Myocyte (in vitro differentiated cells): ENCODE results near the gene RCL1. TPM values are rescaled to one million over a fixed set of nuclear protein-coding genes. Genes with fewer than 3 reads are reported as not detected.
"Not testable (repeated sequence)": the region's sequence is repeated elsewhere in the genome, so short reads cannot be mapped to it uniquely, and the experiment has no call there.

Experiments used
- DNase-seq: peaks from one replicate; pipeline ENCODE4 v3.0.0-alpha.2; 2012; ENCODE audit warnings: low read depth
- polyA plus RNA-seq: library from polyadenylated mRNA; unstranded; fragments of >200 nt; gene quantifications from one replicate; pipeline ENCODE4 v1.2.1, GENCODE V29; 2012; ENCODE audit warnings: missing spikeins
- total RNA-seq: library from RNA; depleted of rRNA; stranded (reverse); fragments of >200 nt; gene quantifications from 2 replicates; pipeline ENCODE4 v1.2.3, GENCODE V29; 2014

Gene RCL1
- 11.7 and 12.1 TPM in 2 replicates for total RNA-seq
- 6.5 TPM for polyA plus RNA-seq

- DNase-seq: peak; percentile 96
Observed at GRCh38 chr9:4792572-4793458, at the start of gene RCL1. Gene RCL1, plus strand, starts transcription at chr9:4792944. Its CDS starts 148 bp downstream, at chr9:4793092.

- DNase-seq: peak; percentile 24
Observed at GRCh38 chr9:4743131-4743875, 49.4 kb upstream of the RCL1 start.

- DNase-seq: no peak
Observed at GRCh38 chr9:4746278-4747030, 46.3 kb upstream of the RCL1 start.

- DNase-seq: peak; percentile 61
Observed at GRCh38 chr9:4748612-4749011, 44.1 kb upstream of the RCL1 start.

GRCh38 chr9:4750023-4750673 is 42.6 kb upstream of the RCL1 start:
- DNase-seq: peak; percentile 65

- not testable (repeated sequence) for DNase-seq
Observed at GRCh38 chr9:4754530-4754929, 38.2 kb upstream of the RCL1 start.

- DNase-seq: no peak
Observed at GRCh38 chr9:4755026-4755609, 37.6 kb upstream of the RCL1 start.

GRCh38 chr9:4756420-4756819 is 36.3 kb upstream of the RCL1 start:
- DNase-seq: no peak

- DNase-seq: peak; percentile 83
Observed at GRCh38 chr9:4760122-4760521, 32.6 kb upstream of the RCL1 start.

GRCh38 chr9:4762108-4762885 is 30.4 kb upstream of the RCL1 start:
- DNase-seq: peak; percentile 66

GRCh38 chr9:4762886-4763541 is 29.7 kb upstream of the RCL1 start:
- DNase-seq: no peak

GRCh38 chr9:4764033-4764432 is 28.7 kb upstream of the RCL1 start:
- DNase-seq: no peak

GRCh38 chr9:4768681-4769080 is 24.1 kb upstream of the RCL1 start:
- DNase-seq: no peak

- DNase-seq: no peak
Observed at GRCh38 chr9:4769321-4770080, 23.2 kb upstream of the RCL1 start.

GRCh38 chr9:4771788-4772187 is 21.0 kb upstream of the RCL1 start:
- no peak for DNase-seq

GRCh38 chr9:4774209-4774608 is 18.5 kb upstream of the RCL1 start:
- peak; percentile 75 for DNase-seq

- DNase-seq: not testable (repeated sequence)
Observed at GRCh38 chr9:4774958-4775357, 17.8 kb upstream of the RCL1 start.

- no peak for DNase-seq
Observed at GRCh38 chr9:4780651-4781050, 12.1 kb upstream of the RCL1 start.

GRCh38 chr9:4781408-4781807 is 11.3 kb upstream of the RCL1 start:
- DNase-seq: peak; percentile 49
